Right kidney (tissue), 1 donor: ENCODE measurements around the gene ROCK2.

Source experiments
- DNase-seq: peaks from one replicate; pipeline ENCODE4 v3.0.0-alpha.2; 2016

The ROCK2 gene

GRCh38 chr2:11367170-11367730, 22.8 kb upstream of the ROCK2 start:
- no peak for DNase-seq

- no peak for DNase-seq
These were observed 21.9 kb upstream of the ROCK2 start for GRCh38 chr2:11366326-11366741.

- DNase-seq, result no peak
These were observed 20.9 kb upstream of the ROCK2 start for GRCh38 chr2:11365096-11365879.

- DNase-seq, result no peak
These were observed 20.1 kb upstream of the ROCK2 start for GRCh38 chr2:11364565-11364887.

GRCh38 chr2:11363868-11364564, 19.6 kb upstream of the ROCK2 start:
- no peak for DNase-seq

- DNase-seq, result no peak
These were observed 15.4 kb upstream of the ROCK2 start for GRCh38 chr2:11359865-11360264.

GRCh38 chr2:11357428-11357972, 13.1 kb upstream of the ROCK2 start:
- no peak for DNase-seq

GRCh38 chr2:11356764-11357163, 12.3 kb upstream of the ROCK2 start:
- DNase-seq, result no peak

GRCh38 chr2:11355194-11356053, 11.0 kb upstream of the ROCK2 start:
- DNase-seq, result no peak

GRCh38 chr2:11354363-11355154, 10.1 kb upstream of the ROCK2 start:
- no peak for DNase-seq

GRCh38 chr2:11352781-11353537, 8.5 kb upstream of the ROCK2 start:
- DNase-seq, result no peak

GRCh38 chr2:11348209-11348749, 3.8 kb upstream of the ROCK2 start:
- DNase-seq, result no peak

GRCh38 chr2:11347403-11347959, 3.0 kb upstream of the ROCK2 start:
- DNase-seq, result no peak

GRCh38 chr2:11346023-11346482, 1.6 kb upstream of the ROCK2 start:
- no peak for DNase-seq

GRCh38 chr2:11344956-11345677, 681 bp upstream of the ROCK2 start:
- peak; percentile 94 for DNase-seq

GRCh38 chr2:11343650-11344341, 640 bp downstream of the ROCK2 start:
- peak; percentile 90 for DNase-seq

GRCh38 chr2:11343368-11343649, 1.1 kb downstream of the ROCK2 start:
- no peak for DNase-seq

GRCh38 chr2:11342551-11343367, 1.7 kb downstream of the ROCK2 start:
- DNase-seq, result peak; percentile 23
